Adrenal gland (tissue), 5 donors: Measurements from ENCODE around the gene CFAP251.

Experiments used
- CTCF ChIP-seq, 6 experiments: fragments of 450-650 bp in 4 of 6; fragments of 200-600 bp in 2 of 6; sonication (generic) in 1 of 6; IDR thresholded peaks; 1 replicate in 5 of 6; 2 replicates in 1 of 6; pipeline versions ENCODE4 v1.5.1 to v1.8.0; 2016 to 2021; ENCODE audit warnings: antibody characterized with exemption in 6 of 6, mild to moderate bottlenecking in 2 of 6, moderate library complexity in 1 of 6
- POLR2A ChIP-seq, 2 donors: fragments of 450-650 bp; IDR thresholded peaks; one replicate each; pipeline ENCODE4 v1.6.1; 2017; ENCODE audit warnings: antibody characterized with exemption in 2 of 2, mild to moderate bottlenecking in 2 of 2, moderate library complexity in 1 of 2
- donor health status: DM: no; HTN: no; CAD: no.

DNA sequence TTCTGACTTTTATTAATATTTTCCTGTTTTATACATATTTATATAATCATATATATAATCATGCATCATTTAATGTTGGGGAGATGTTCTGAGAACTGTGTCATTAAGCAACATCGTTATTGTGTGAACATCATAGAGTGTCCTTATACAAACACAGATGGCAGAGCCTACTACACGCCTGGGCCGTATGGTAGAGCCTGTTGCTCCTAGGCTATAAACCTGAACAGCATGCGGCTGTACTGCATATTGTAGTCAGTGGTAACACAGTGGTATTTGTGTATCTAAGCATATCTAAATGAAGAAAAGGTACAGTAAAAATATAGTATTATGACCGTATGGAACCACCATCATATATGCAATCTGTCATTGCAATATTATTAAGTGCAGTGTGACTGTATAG, 58.6 kb downstream of the CFAP251 start:
- TF ChIP-seq CTCF (IDR thresholded peaks at IDR 0.05) (no peak), POLR2A (IDR thresholded peaks at IDR 0.05) (no peak)
